Testis (tissue), 3 donors: ENCODE data around the gene NT5M. TPM values are rescaled to one million over a fixed set of nuclear protein-coding genes. Genes with fewer than 3 reads are reported as not detected.

Experiments used
- DNase-seq: peaks from one replicate; pipeline ENCODE4 v3.0.0-alpha.2; 2019
- H3K27ac ChIP-seq, 2 donors: fragments of 200-600 bp; sonication (generic); one replicate each; pipeline ENCODE4 v1.5.1; 2019
- H3K27me3 ChIP-seq: fragments of 200-600 bp; sonication (generic); one replicate; pipeline ENCODE4 v1.5.1; 2019
- H3K36me3 ChIP-seq: fragments of 200-600 bp; sonication (generic); one replicate; pipeline ENCODE4 v1.5.1; 2017; ENCODE audit warnings: low read depth; ENCODE audit errors: missing control alignments
- H3K4me1 ChIP-seq: fragments of 200-600 bp; sonication (generic); one replicate; pipeline ENCODE4 v1.5.1; 2019
- H3K4me3 ChIP-seq, 2 donors: fragments of 200-600 bp; sonication (generic); one replicate each; pipeline ENCODE4 v1.5.1; 2017 to 2019
- H3K9me3 ChIP-seq: fragments of 200-600 bp; sonication (generic); one replicate; pipeline ENCODE4 v1.5.1; 2017
- POLR2A ChIP-seq: fragments of 450-650 bp; IDR thresholded peaks from one replicate; pipeline ENCODE4 v1.6.1; 2017; ENCODE audit warnings: antibody characterized with exemption, mild to moderate bottlenecking, moderate library complexity
- WGBS, 2 donors: methylation state at CpG; one replicate each; pipeline ENCODE4 v1.1.5; 2018; 5-methylcytosine and 5-hydroxymethylcytosine counted together
- intact Hi-C: fragments of 100-400 bp; cut with DNase I; formaldehyde crosslinking; loops from one replicate; pipeline ENCODE4 v1.15.1; 2023; ENCODE audit warnings: low total_unique reads
- polyA plus RNA-seq: library from polyadenylated mRNA; stranded (reverse); fragments of 350-450 nt; fragmentation: Illumina TruSeq; extraction: RNeasy Lipid Tissue Mini Kit (QIAGEN cat#74804); gene quantifications from one replicate; pipeline ENCODE4 v1.2.3, GENCODE V29; 2014; ENCODE audit warnings: low read depth, low replicate concordance; ENCODE audit not compliant: insufficient read depth
- total RNA-seq, 2 donors: library from RNA; depleted of rRNA; stranded (reverse); fragments of >200 nt; gene quantifications; one replicate each; pipeline ENCODE4 v1.2.3, GENCODE V29; 2016
- TF ChIP-seq, protein P1 (sequence below), 3 experiments: fragments of 450-650 bp in 2 of 3; fragments of 200-600 bp in 1 of 3; sonication (generic) in 1 of 3; IDR thresholded peaks; one replicate each; pipeline ENCODE4 v1.5.1; 2016 to 2019; ENCODE audit warnings: antibody characterized with exemption in 3 of 3, mild to moderate bottlenecking in 2 of 3, moderate library complexity in 1 of 3

NT5M gene
- total and polyA plus RNA-seq, 3 donors from 2014 or later = 26.1 to 47.5 (median 33.5) TPM

DNA sequence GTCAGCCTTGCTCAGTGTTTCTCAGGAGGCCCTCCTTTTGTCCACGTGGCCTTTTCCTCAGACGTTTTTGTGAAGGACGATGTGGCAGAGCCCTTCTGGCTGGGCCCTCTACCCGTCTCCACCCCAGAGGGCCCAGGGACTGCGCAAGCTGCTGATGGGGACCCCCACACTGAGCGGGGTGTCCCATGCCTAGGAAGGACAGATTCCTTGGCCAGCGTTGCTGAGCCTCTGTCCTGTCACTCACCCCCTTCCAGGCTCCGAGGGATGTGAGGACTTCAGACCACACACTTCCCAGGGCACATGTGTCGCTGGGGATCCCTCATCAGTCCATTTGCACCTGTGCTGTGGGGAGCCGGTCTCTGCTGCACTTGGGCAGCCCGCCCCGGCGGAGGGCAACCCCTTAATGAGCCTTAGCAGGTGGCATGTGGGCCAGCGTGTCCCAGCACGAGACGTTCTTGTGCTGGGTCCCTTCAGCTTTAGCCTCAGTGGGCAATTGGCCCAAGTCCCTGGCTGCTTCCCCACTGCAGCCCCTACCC is 48.3 kb downstream of the NT5M start:
- Histone ChIP-seq H3K27ac (no peak overlapping the region), H3K4me1 (no peaks in the 10 kb centered on the region), H3K36me3 (no peaks in the 10 kb centered on the region), H3K4me3 (no peak overlapping the region), H3K27me3 (no peaks in the 10 kb centered on the region), H3K9me3 (no peaks in the 10 kb centered on the region)
- no peak for DNase-seq
- intact Hi-C loops = no loop called here
- no peak for TF ChIP-seq POLR2A
- TF ChIP-seq, protein P1, sequence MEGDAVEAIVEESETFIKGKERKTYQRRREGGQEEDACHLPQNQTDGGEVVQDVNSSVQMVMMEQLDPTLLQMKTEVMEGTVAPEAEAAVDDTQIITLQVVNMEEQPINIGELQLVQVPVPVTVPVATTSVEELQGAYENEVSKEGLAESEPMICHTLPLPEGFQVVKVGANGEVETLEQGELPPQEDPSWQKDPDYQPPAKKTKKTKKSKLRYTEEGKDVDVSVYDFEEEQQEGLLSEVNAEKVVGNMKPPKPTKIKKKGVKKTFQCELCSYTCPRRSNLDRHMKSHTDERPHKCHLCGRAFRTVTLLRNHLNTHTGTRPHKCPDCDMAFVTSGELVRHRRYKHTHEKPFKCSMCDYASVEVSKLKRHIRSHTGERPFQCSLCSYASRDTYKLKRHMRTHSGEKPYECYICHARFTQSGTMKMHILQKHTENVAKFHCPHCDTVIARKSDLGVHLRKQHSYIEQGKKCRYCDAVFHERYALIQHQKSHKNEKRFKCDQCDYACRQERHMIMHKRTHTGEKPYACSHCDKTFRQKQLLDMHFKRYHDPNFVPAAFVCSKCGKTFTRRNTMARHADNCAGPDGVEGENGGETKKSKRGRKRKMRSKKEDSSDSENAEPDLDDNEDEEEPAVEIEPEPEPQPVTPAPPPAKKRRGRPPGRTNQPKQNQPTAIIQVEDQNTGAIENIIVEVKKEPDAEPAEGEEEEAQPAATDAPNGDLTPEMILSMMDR (IDR thresholded peaks at IDR 0.05) = no peak
- WGBS, 2 donors = 44 to 84% methylated on average over 3 to 16 of the region's 16 CpGs

DNA sequence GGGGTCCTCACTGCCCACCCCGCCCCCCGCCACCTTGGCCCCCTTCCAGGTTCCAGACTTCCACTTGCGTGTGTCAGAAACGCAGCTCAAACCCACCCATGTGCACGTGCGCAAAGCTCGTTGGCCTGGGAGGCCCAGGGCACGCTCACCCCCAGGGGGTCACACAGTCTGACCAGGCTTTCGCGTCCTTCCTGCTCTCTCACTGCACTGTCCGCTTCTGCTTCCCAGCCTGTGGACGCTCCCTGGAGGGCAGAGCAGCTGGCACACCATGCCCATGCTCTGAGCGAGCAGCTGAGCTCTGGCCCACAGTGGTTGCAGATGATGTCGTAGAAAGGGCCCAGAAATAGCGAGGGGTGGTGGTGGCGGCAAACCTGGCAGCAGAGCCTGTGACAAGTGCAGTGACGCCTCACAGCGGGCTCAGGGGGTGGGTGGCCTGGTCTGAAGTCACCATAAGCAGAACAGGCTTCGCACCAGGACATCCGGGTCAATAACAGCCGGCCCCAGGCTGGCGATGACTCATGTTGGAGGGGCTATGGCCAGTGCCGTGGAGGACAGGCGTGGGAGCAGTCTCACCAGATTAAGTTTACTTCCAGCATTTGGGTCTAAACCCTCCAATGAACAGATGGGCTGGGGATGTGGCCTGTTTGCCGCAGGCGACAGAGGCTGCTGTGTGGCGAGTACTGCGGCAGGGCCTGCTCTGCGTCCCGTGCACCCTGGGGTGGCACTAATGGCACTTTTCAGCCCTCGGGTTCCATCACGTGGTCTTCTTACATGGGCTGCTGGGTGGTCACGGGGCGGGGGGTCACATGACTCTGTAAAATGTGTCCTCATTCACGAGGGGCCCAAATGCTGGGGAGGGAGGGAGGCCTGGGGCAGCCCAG is 49.0 kb downstream of the NT5M start:
- no peak for TF ChIP-seq POLR2A
- TF ChIP-seq, protein P1 (IDR thresholded peaks at IDR 0.05) = no peak
- Histone ChIP-seq H3K4me1 (no peaks in the 10 kb centered on the region), H3K4me3 (no peak overlapping the region), H3K9me3 (no peaks in the 10 kb centered on the region), H3K27me3 (no peaks in the 10 kb centered on the region), H3K36me3 (no peaks in the 10 kb centered on the region), H3K27ac (no peak overlapping the region)
- WGBS, 2 donors = 77 to 80% methylated on average over 24 to 34 of the region's 35 CpGs
- no peak for DNase-seq
- intact Hi-C loops = no loop called here

- no peak overlapping the region for H3K4me3 ChIP-seq
- no peaks in the 10 kb centered on the region for H3K27me3 ChIP-seq
- H3K36me3 ChIP-seq = no peaks in the 10 kb centered on the region
- H3K4me1 ChIP-seq = no peaks in the 10 kb centered on the region
- intact Hi-C loops = no loop called here
- 91 to 93% methylated on average over 14 of the region's 14 CpGs for WGBS, 2 donors
- TF ChIP-seq, protein P1 (IDR thresholded peaks at IDR 0.05) = no peak
- TF ChIP-seq POLR2A = no peak
- no peak for DNase-seq
- H3K27ac ChIP-seq = no peak overlapping the region
- no peaks in the 10 kb centered on the region for H3K9me3 ChIP-seq
Observed at GRCh38 chr17:17352836-17353624, 49.9 kb downstream of the NT5M start.

DNA sequence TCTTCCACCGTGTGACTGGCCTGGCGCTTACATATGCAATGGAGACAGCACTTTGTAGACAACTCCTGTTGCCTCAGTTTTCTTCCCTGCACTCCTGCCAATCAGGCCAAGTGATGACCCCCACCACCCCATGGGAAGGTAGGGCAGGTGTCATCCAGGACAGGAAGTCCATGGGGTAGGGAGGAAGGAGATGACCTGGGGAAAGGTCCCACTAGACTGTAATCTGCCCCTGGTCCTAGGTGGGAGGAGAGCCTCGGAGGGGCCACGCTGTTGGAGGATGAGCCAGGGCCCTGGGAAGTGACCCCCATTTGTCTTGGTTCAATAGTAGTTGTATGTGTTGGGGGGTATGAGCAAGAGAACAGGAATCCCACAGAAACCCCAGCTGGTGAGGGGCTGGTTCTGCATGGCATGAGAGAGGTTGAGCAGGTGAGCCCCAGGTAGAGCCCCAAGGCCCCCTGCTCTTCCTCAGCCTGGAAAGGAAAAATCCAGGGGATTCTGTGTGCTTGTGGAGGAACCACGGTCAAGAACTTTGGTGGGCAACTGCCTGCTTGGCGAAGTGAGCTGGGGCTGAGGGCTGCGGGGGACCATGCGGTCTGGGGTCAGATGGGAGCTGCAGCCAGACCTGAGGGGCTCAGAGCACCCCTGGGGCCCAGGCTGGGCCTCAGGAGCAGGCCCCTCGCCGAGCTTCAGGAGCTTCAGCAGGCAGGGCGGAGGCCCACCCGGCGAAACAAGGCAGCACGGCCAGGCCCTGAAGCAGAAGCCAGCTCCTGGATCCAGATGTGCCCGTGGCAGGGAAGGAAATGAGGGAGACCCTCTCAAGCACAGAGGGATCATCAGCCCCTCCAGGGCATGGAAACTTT is 50.7 kb downstream of the NT5M start:
- no peaks in the 10 kb centered on the region for H3K4me1 ChIP-seq
- WGBS, 2 donors = 93% methylated on average over 7 to 15 of the region's 15 CpGs
- no peak for TF ChIP-seq POLR2A
- TF ChIP-seq, protein P1 (IDR thresholded peaks at IDR 0.05) = no peak
- H3K27me3 ChIP-seq = no peaks in the 10 kb centered on the region
- no peak overlapping the region for H3K27ac ChIP-seq
- H3K9me3 ChIP-seq = no peaks in the 10 kb centered on the region
- DNase-seq = no peak
- no peaks in the 10 kb centered on the region for H3K36me3 ChIP-seq
- H3K4me3 ChIP-seq = no peak overlapping the region
- intact Hi-C loops = no loop called here
